GM23338 (cell line): ENCODE results near the gene HMGCLL1. TPM values are rescaled to one million over a fixed set of nuclear protein-coding genes. Genes with fewer than 3 reads are reported as not detected.

ENCODE experiments used
- ATAC-seq: fragments of 200-7000 bp; cut with Tn5 transposase; 3 replicates; pipeline ENCODE4 v1.9.1; 2020
- DNase-seq: peaks from one replicate; pipeline ENCODE4 v3.0.0-alpha.2; 2015; ENCODE audit warnings: low spot score
- H2AFZ ChIP-seq: fragments of 200-600 bp; sonication (generic); 2 replicates; pipeline ENCODE4 v1.8.0; 2016; ENCODE audit warnings: antibody characterized with exemption, mild to moderate bottlenecking, moderate library complexity
- H3F3A ChIP-seq: fragments of 200-600 bp; sonication (generic); replicated peaks from 2 replicates; pipeline ENCODE4 v1.8.0; 2017; ENCODE audit warnings: antibody characterized with exemption, mixed run types, low read depth
- H3K27ac ChIP-seq: fragments of 200-600 bp; sonication (generic); 2 replicates; pipeline ENCODE4 v1.6.1; 2016; ENCODE audit warnings: low read depth
- H3K27me3 ChIP-seq: fragments of 200-600 bp; sonication (generic); 2 replicates; pipeline ENCODE4 v1.8.0; 2016; ENCODE audit warnings: mild to moderate bottlenecking, mixed run types, moderate library complexity; ENCODE audit not compliant: insufficient read depth
- H3K36me3 ChIP-seq: fragments of 200-600 bp; sonication (generic); 2 replicates; pipeline ENCODE4 v1.8.0; 2016; ENCODE audit warnings: mild to moderate bottlenecking; ENCODE audit not compliant: insufficient read depth
- H3K4me1 ChIP-seq: fragments of 200-600 bp; sonication (generic); 2 replicates; pipeline ENCODE4 v1.8.0; 2016; ENCODE audit warnings: mild to moderate bottlenecking, moderate library complexity; ENCODE audit not compliant: insufficient read depth
- H3K4me2 ChIP-seq: fragments of 200-600 bp; sonication (generic); 2 replicates; pipeline ENCODE4 v1.7.1; 2017; ENCODE audit warnings: mixed run types
- H3K4me3 ChIP-seq: fragments of 200-600 bp; sonication (generic); 2 replicates; pipeline ENCODE4 v1.6.1; 2016; ENCODE audit warnings: mixed run types
- H3K79me2 ChIP-seq: fragments of 200-600 bp; sonication (generic); replicated peaks from 2 replicates; pipeline ENCODE4 v1.8.0; 2017; ENCODE audit warnings: mild to moderate bottlenecking; ENCODE audit not compliant: insufficient read depth
- H3K9me2 ChIP-seq: fragments of 200-600 bp; sonication (generic); 2 replicates; pipeline ENCODE4 v1.8.0; 2017; ENCODE audit not compliant: insufficient read depth
- H4K20me1 ChIP-seq: fragments of 200-600 bp; sonication (generic); replicated peaks from 2 replicates; pipeline ENCODE4 v1.8.0; 2017; ENCODE audit warnings: mild to moderate bottlenecking; ENCODE audit not compliant: insufficient read depth
- H3K27ac Mint-ChIP-seq: 2 replicates; pipeline ENCODE4 v1.8.0; 2020; ENCODE audit warnings: inconsistent platforms, mild to moderate bottlenecking, moderate library complexity, mixed read lengths
- H3K27me3 Mint-ChIP-seq: 3 replicates; pipeline ENCODE4 v1.8.0; 2022; ENCODE audit warnings: low read depth, mild to moderate bottlenecking, moderate library complexity, mixed read lengths, inconsistent platforms; ENCODE audit not compliant: insufficient read depth, poor library complexity
- H3K36me3 Mint-ChIP-seq: 3 replicates; pipeline ENCODE4 v1.8.0; 2021; ENCODE audit warnings: low read depth, mild to moderate bottlenecking, inconsistent platforms, moderate library complexity, mixed read lengths
- H3K4me1 Mint-ChIP-seq: 3 replicates; pipeline ENCODE4 v1.8.0; 2020; ENCODE audit warnings: mild to moderate bottlenecking, inconsistent platforms, mixed read lengths
- H3K4me3 Mint-ChIP-seq: 3 replicates; pipeline ENCODE4 v1.8.0; 2021; ENCODE audit warnings: moderate library complexity, mild to moderate bottlenecking, inconsistent platforms, mixed read lengths
- H3K9me3 Mint-ChIP-seq: 3 replicates; pipeline ENCODE4 v1.8.0; 2020; ENCODE audit warnings: moderate library complexity, mild to moderate bottlenecking, inconsistent platforms, mixed read lengths
- CREB1 ChIP-seq: fragments of 250-450 bp; sonication (Bioruptor Pico); IDR thresholded peaks from 2 replicates; pipeline ENCODE4 v1.5.0; 2020; ENCODE audit warnings: low read depth, mild to moderate bottlenecking, moderate library complexity
- ETS1 ChIP-seq: IDR thresholded peaks from 2 replicates; pipeline ENCODE4 v1.6.1; 2016; ENCODE audit warnings: antibody characterized with exemption
- EZH2 ChIP-seq: fragments of 200-600 bp; sonication (generic); IDR thresholded peaks from one replicate; pipeline ENCODE4 v1.8.0; 2017; ENCODE audit warnings: antibody characterized with exemption, mild to moderate bottlenecking, low read depth; ENCODE audit not compliant: unreplicated experiment
- EZH2phosphoT487 ChIP-seq: fragments of 200-600 bp; sonication (generic); IDR thresholded peaks from one replicate; pipeline ENCODE4 v1.8.1; 2018; ENCODE audit warnings: antibody characterized with exemption; ENCODE audit not compliant: unreplicated experiment
- JUNB ChIP-seq: IDR thresholded peaks from one replicate; pipeline ENCODE4 v1.6.1; 2016; ENCODE audit warnings: antibody characterized with exemption; ENCODE audit not compliant: unreplicated experiment
- NANOG ChIP-seq: IDR thresholded peaks from 2 replicates; pipeline ENCODE4 v1.6.1; 2016; ENCODE audit warnings: antibody characterized with exemption, borderline replicate concordance
- POLR2AphosphoS5 ChIP-seq: IDR thresholded peaks from 2 replicates; pipeline ENCODE4 v1.6.1; 2016; ENCODE audit warnings: antibody characterized with exemption, low read depth
- REST ChIP-seq: IDR thresholded peaks from one replicate; pipeline ENCODE4 v1.6.1; 2018; ENCODE audit warnings: antibody characterized with exemption; ENCODE audit not compliant: unreplicated experiment
- STAT1 ChIP-seq: IDR thresholded peaks from one replicate; pipeline ENCODE4 v1.6.1; 2016; ENCODE audit warnings: antibody characterized with exemption; ENCODE audit not compliant: unreplicated experiment
- ZNF114 ChIP-seq: fragments of 250-450 bp; sonication (Bioruptor Pico); IDR thresholded peaks from 2 replicates; pipeline ENCODE4 v1.5.0; 2020; ENCODE audit warnings: mild to moderate bottlenecking, moderate library complexity
- ZNF331 ChIP-seq: fragments of 250-450 bp; sonication (Bioruptor Pico); IDR thresholded peaks from 2 replicates; pipeline ENCODE4 v1.5.0; 2020; ENCODE audit warnings: low read depth, mild to moderate bottlenecking, moderate library complexity
- polyA plus RNA-seq: library from polyadenylated mRNA; unstranded; fragments of >200 nt; fragmentation: Nextera tagmentation; extraction: Ambion mirVana; gene quantifications from 2 replicates; pipeline ENCODE4 v1.2.1, GENCODE V29; 2016
- total RNA-seq: library from RNA; depleted of rRNA; stranded (reverse); fragments of >200 nt; shearing (Covaris generic); gene quantifications from 2 replicates; pipeline ENCODE4 v1.2.3, GENCODE V29; 2014
- TF ChIP-seq, protein P1 (sequence below), 2 experiments: fragments of 200-600 bp in 1 of 2; sonication (generic) in 1 of 2; conservative IDR thresholded peaks; 2 replicates each; pipeline versions ENCODE4 v1.5.1 to v1.6.1; 2016 to 2017; ENCODE audit warnings: antibody characterized with exemption in 2 of 2, low read depth in 2 of 2, mild to moderate bottlenecking in 2 of 2, moderate library complexity in 1 of 2

HMGCLL1 gene
- total and polyA plus RNA-seq, 2 experiments from 2014 or later = 0.24 TPM; not detected in 1

- TF ChIP-seq NANOG = no peak
- no peak for TF ChIP-seq EZH2phosphoT487
- no peak for TF ChIP-seq ETS1
- TF ChIP-seq ZNF114 (CRISPR knock-in tag) = no peak
- TF ChIP-seq REST = no peak
- TF ChIP-seq, protein P1, sequence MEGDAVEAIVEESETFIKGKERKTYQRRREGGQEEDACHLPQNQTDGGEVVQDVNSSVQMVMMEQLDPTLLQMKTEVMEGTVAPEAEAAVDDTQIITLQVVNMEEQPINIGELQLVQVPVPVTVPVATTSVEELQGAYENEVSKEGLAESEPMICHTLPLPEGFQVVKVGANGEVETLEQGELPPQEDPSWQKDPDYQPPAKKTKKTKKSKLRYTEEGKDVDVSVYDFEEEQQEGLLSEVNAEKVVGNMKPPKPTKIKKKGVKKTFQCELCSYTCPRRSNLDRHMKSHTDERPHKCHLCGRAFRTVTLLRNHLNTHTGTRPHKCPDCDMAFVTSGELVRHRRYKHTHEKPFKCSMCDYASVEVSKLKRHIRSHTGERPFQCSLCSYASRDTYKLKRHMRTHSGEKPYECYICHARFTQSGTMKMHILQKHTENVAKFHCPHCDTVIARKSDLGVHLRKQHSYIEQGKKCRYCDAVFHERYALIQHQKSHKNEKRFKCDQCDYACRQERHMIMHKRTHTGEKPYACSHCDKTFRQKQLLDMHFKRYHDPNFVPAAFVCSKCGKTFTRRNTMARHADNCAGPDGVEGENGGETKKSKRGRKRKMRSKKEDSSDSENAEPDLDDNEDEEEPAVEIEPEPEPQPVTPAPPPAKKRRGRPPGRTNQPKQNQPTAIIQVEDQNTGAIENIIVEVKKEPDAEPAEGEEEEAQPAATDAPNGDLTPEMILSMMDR (conservative IDR thresholded peaks at IDR 0.05; ENCODE audit: low read depth in 2 of 2) = no peak
- no peak for TF ChIP-seq JUNB
- TF ChIP-seq CREB1 (CRISPR knock-in tag) = no peak
Observed at GRCh38 chr6:55473722-55474121, 105.3 kb downstream of the HMGCLL1 start (continued).

- Histone ChIP-seq H2AFZ (no peak overlapping the region), H3K79me2 (no peaks in the 10 kb centered on the region), H3K27ac (no peak overlapping the region), H3K36me3 (no peaks in the 10 kb centered on the region), H3K4me3 (no peak overlapping the region), H3K27me3 (no peaks in the 10 kb centered on the region), H3F3A (no peaks in the 10 kb centered on the region), H3K4me1 (no peaks in the 10 kb centered on the region), H4K20me1 (no peaks in the 10 kb centered on the region), H3K9me2 (no peaks in the 10 kb centered on the region), H3K4me2 (no peak overlapping the region)
- ATAC-seq (no peak), DNase-seq (no peak)
- H3K27me3 Mint-ChIP-seq = no peaks in the 10 kb centered on the region
- no peak overlapping the region for H3K27ac Mint-ChIP-seq
- H3K36me3 Mint-ChIP-seq = peaks cover 4% of the 10 kb centered on the region; the same call in 1 of the 3 replicates
- H3K4me3 Mint-ChIP-seq = no peak overlapping the region
- H3K4me1 Mint-ChIP-seq = no peaks in the 10 kb centered on the region
- peaks cover 8% of the 10 kb centered on the region; the same call in 2 of the 3 replicates for H3K9me3 Mint-ChIP-seq
- TF ChIP-seq CREB1 (CRISPR knock-in tag) = no peak
- no peak for TF ChIP-seq EZH2phosphoT487
- no peak for TF ChIP-seq ZNF331 (CRISPR knock-in tag)
- TF ChIP-seq POLR2AphosphoS5 = no peak
- no peak for TF ChIP-seq STAT1
- TF ChIP-seq, protein P1 (conservative IDR thresholded peaks at IDR 0.05; ENCODE audit: low read depth in 2 of 2) = no peak
- no peak for TF ChIP-seq ETS1
- TF ChIP-seq EZH2 = no peak
- no peak for TF ChIP-seq NANOG
- TF ChIP-seq ZNF114 (CRISPR knock-in tag) = no peak
- no peak for TF ChIP-seq REST
- no peak for TF ChIP-seq JUNB
Observed at GRCh38 chr6:55469951-55470366, 109.0 kb downstream of the HMGCLL1 start.
